HepG2 (cell line): ENCODE results near the gene FANCD2. TPM values are rescaled to one million over a fixed set of nuclear protein-coding genes. Genes with fewer than 3 reads are reported as not detected.

Source experiments
- ATF2 ChIP-seq: sonication (generic); formaldehyde crosslinking; IDR thresholded peaks from 2 replicates; pipeline ENCODE4 v1.4.0; 2020; ENCODE audit warnings: missing genetic modification reagents
- DBP ChIP-seq: sonication (generic); formaldehyde crosslinking; IDR thresholded peaks from 2 replicates; pipeline ENCODE4 v1.4.0; 2020; ENCODE audit warnings: missing genetic modification reagents; ENCODE audit errors: not compliant biosample characterization
- EP300 ChIP-seq, 3 experiments: sonication (generic) in 1 of 3; formaldehyde crosslinking in 1 of 3; IDR thresholded peaks; 2 replicates each; pipeline versions ENCODE4 v1.5.1 to v1.6.1; 2011 to 2020; ENCODE audit warnings: low read depth in 2 of 3, low read length in 2 of 3, borderline replicate concordance in 1 of 3, improper control_type of control experiment in 1 of 3, mild to moderate bottlenecking in 1 of 3, missing genetic modification reagents in 1 of 3, moderate library complexity in 1 of 3
- HDAC2 ChIP-seq: sonication (generic); formaldehyde crosslinking; IDR thresholded peaks from 2 replicates; pipeline ENCODE4 v1.4.0; 2020; ENCODE audit warnings: missing genetic modification reagents
- HNRNPL ChIP-seq: fragments of 200-400 bp; formaldehyde crosslinking; IDR thresholded peaks from 2 replicates; pipeline ENCODE4 v1.6.1; 2017; ENCODE audit warnings: mild to moderate bottlenecking, low read depth, low read length
- IKZF4 ChIP-seq: sonication (generic); formaldehyde crosslinking; IDR thresholded peaks from 2 replicates; pipeline ENCODE4 v1.5.1; 2020; ENCODE audit warnings: borderline replicate concordance, mild to moderate bottlenecking, low read depth, missing genetic modification reagents; ENCODE audit errors: not compliant biosample characterization
- KDM5A ChIP-seq: fragments of 200-600 bp; sonication (generic); IDR thresholded peaks from 2 replicates; pipeline ENCODE4 v1.7.0; 2018; ENCODE audit warnings: antibody characterized with exemption, mild to moderate bottlenecking, low read length, borderline replicate concordance
- KLF11 ChIP-seq: IDR thresholded peaks from 2 replicates; pipeline ENCODE4 v1.6.1; 2016; ENCODE audit warnings: missing compliant biosample characterization
- NCOA2 ChIP-seq: sonication (generic); formaldehyde crosslinking; IDR thresholded peaks from 2 replicates; pipeline ENCODE4 v1.8.0; 2022; ENCODE audit warnings: inconsistent platforms
- SMAD9 ChIP-seq: sonication (generic); formaldehyde crosslinking; IDR thresholded peaks from 2 replicates; pipeline ENCODE4 v1.5.1; 2020; ENCODE audit warnings: mild to moderate bottlenecking, missing genetic modification reagents
- SSRP1 ChIP-seq: IDR thresholded peaks from 2 replicates; pipeline ENCODE4 v1.6.1; 2016; ENCODE audit warnings: control low read depth
- SUZ12 ChIP-seq: fragments of 150-350 bp; IDR thresholded peaks from 2 replicates; pipeline ENCODE4 v1.6.1; 2014; ENCODE audit warnings: low read depth, low read length
- TEAD3 ChIP-seq: optimal IDR thresholded peaks from 2 replicates; pipeline ENCODE3; 2016; ENCODE audit warnings: borderline replicate concordance
- TRIM22 ChIP-seq: fragments of 450-650 bp; IDR thresholded peaks from 2 replicates; pipeline ENCODE4 v1.6.1; 2017
- ZBTB14 ChIP-seq: sonication (generic); formaldehyde crosslinking; IDR thresholded peaks from 2 replicates; pipeline ENCODE4 v1.4.0; 2020; ENCODE audit warnings: missing genetic modification reagents
- ZBTB25 ChIP-seq: IDR thresholded peaks from 2 replicates; pipeline ENCODE4 v1.6.1; 2018; ENCODE audit warnings: missing genetic modification reagents
- ZBTB8A ChIP-seq: sonication (generic); formaldehyde crosslinking; IDR thresholded peaks from 2 replicates; pipeline ENCODE4 v1.4.0; 2020; ENCODE audit warnings: mild to moderate bottlenecking, low read depth, missing genetic modification reagents, borderline replicate concordance
- ZNF24 ChIP-seq: fragments of 450-650 bp; IDR thresholded peaks from 2 replicates; pipeline ENCODE4 v1.6.1; 2017; ENCODE audit warnings: antibody characterized with exemption, mild to moderate bottlenecking
- ZNF253 ChIP-seq: sonication (generic); formaldehyde crosslinking; IDR thresholded peaks from 2 replicates; pipeline ENCODE4 v1.8.0; 2022; ENCODE audit warnings: mild to moderate bottlenecking, missing genetic modification reagents, borderline replicate concordance
- ZNF543 ChIP-seq: sonication (generic); formaldehyde crosslinking; IDR thresholded peaks from 2 replicates; pipeline ENCODE4 v1.4.0; 2020; ENCODE audit warnings: mild to moderate bottlenecking, missing genetic modification reagents
- ZNF619 ChIP-seq: sonication (generic); formaldehyde crosslinking; IDR thresholded peaks from 2 replicates; pipeline ENCODE4 v1.4.0; 2020; ENCODE audit warnings: mild to moderate bottlenecking, missing genetic modification reagents
- ZNF644 ChIP-seq: IDR thresholded peaks from 2 replicates; pipeline ENCODE4 v1.6.1; 2016; ENCODE audit warnings: low read depth
- ZNF747 ChIP-seq: sonication (generic); formaldehyde crosslinking; IDR thresholded peaks from 2 replicates; pipeline ENCODE4 v1.8.1; 2023; ENCODE audit warnings: missing genetic modification reagents, mild to moderate bottlenecking, borderline replicate concordance
- ZNF768 ChIP-seq: sonication (generic); formaldehyde crosslinking; IDR thresholded peaks from 2 replicates; pipeline ENCODE4 v1.4.0; 2020; ENCODE audit warnings: missing genetic modification reagents
- polyA plus RNA-seq, 8 experiments: library from polyadenylated mRNA; depleted of rRNA in 3 of 8; stranded (reverse) in 7 of 8; unstranded in 1 of 8; fragments of >200 nt; fragmentation: Illumina TruSeq in 4 of 8; extraction: Trizol in 4 of 8; gene quantifications; 2 replicates each; pipeline versions ENCODE4 v1.2.1 to v1.2.3, GENCODE V29; 2011 to 2016; ENCODE audit warnings: low read depth in 4 of 8, missing spikeins in 1 of 8, mixed read lengths in 1 of 8; ENCODE audit not compliant: insufficient read depth in 1 of 8
- total RNA-seq, 5 experiments: library from RNA; depleted of rRNA; stranded (reverse); fragments of >200 nt; fragmentation: Illumina TruSeq; extraction: Trizol; gene quantifications; 2 replicates each; pipeline ENCODE4 v1.2.3, GENCODE V29; 2016; ENCODE audit warnings: low read depth in 1 of 5

Gene FANCD2
- total and polyA plus RNA-seq, 2 of the 13 experiments (the other 11 are each of a cell fraction or from before 2014, with no cell fraction given) = 10.1 to 42.0 TPM

- TF ChIP-seq TRIM22 = no peak
- peak; percentile 65; the same call in 1 of the 2 replicates for TF ChIP-seq ZBTB14 (CRISPR knock-in tag)
- TF ChIP-seq IKZF4 (CRISPR knock-in tag) = no peak
- TF ChIP-seq DBP = peak; percentile 75
- TF ChIP-seq TEAD3 = peak; percentile 44
- TF ChIP-seq SMAD9 (CRISPR knock-in tag) = peak; percentile 36; the same call in 1 of the 2 replicates
- no peak for TF ChIP-seq EP300 (IDR thresholded peaks at IDR 0.05; ENCODE audit: low read depth in 2 of 2, low read length in 2 of 2)
- no peak for TF ChIP-seq EP300 (CRISPR knock-in tag; IDR thresholded peaks at IDR 0.05; ENCODE audit: borderline replicate concordance)
- no peak for TF ChIP-seq ZBTB8A
- TF ChIP-seq KDM5A = peak; percentile 82
- no peak for TF ChIP-seq ZNF644
- TF ChIP-seq ZNF24 = no peak
- peak; percentile 81; the same call in 1 of the 2 replicates for TF ChIP-seq ZNF619 (CRISPR knock-in tag)
- no peak for TF ChIP-seq SUZ12
- TF ChIP-seq SSRP1 (CRISPR knock-in tag) = no peak
- no peak for TF ChIP-seq ATF2 (CRISPR knock-in tag)
- TF ChIP-seq KLF11 = peak; percentile 64; the same call in 1 of the 2 replicates
- no peak for TF ChIP-seq ZNF253 (CRISPR knock-in tag)
- 0 out of 2 replicates have a peak, but pooled peaks have one; percentile 26 for TF ChIP-seq ZNF543 (CRISPR knock-in tag)
- TF ChIP-seq HDAC2 (CRISPR knock-in tag) = peak; percentile 83
- TF ChIP-seq NCOA2 (CRISPR knock-in tag) = 0 out of 2 replicates have a peak, but pooled peaks have one; percentile 20
- TF ChIP-seq ZNF747 = 0 out of 2 replicates have a peak, but pooled peaks have one; percentile 64
- 0 out of 2 replicates have a peak, but pooled peaks have one; percentile 25 for TF ChIP-seq ZBTB25
- 0 out of 2 replicates have a peak, but pooled peaks have one; percentile 38 for TF ChIP-seq HNRNPL
- peak; percentile 44; the same call in 1 of the 2 replicates for TF ChIP-seq ZNF768 (CRISPR knock-in tag)
Measured at GRCh38 chr3:10115326-10116137, 89.3 kb downstream of the FANCD2 start, which contains the start of gene BRK1 (continued).
